Measurements from ENCODE around the gene GSTA3. TPM values are rescaled to one million over a fixed set of nuclear protein-coding genes. Genes with fewer than 3 reads are reported as not detected.
A peak's percentile ranks its signal among the peaks of the same experiment; 100 is the strongest.
"Not testable (repeated sequence)": the region's sequence is repeated elsewhere in the genome, so short reads cannot be mapped to it uniquely, and the experiment has no call there.

GSTA3 gene
- total RNA-seq, 1 donor from 2014 or later: not detected

GRCh38 chr6:52914516-52914915 lies 5.0 kb upstream of the GSTA3 start:
- no peak for DNase-seq (ENCODE audit: low read depth in 2 of 2)

- no peak for DNase-seq (ENCODE audit: low read depth in 2 of 2)
These were observed 593 bp upstream of the GSTA3 start for GRCh38 chr6:52910091-52910490.

GRCh38 chr6:52909131-52909530 lies 367 bp downstream of the GSTA3 start:
- DNase-seq (ENCODE audit: low read depth in 2 of 2): no peak

- DNase-seq (ENCODE audit: low read depth in 2 of 2): no peak
These were observed 972 bp downstream of the GSTA3 start for GRCh38 chr6:52908526-52908925.

- DNase-seq (ENCODE audit: low read depth in 2 of 2): peak in 1 of 2 donors; percentile 24
These were observed 4.8 kb downstream of the GSTA3 start for GRCh38 chr6:52904562-52905279.

GRCh38 chr6:52900536-52900935 lies 9.0 kb downstream of the GSTA3 start:
- no peak for DNase-seq (ENCODE audit: low read depth in 2 of 2)

GRCh38 chr6:52895790-52896189 lies 13.7 kb downstream of the GSTA3 start:
- DNase-seq (ENCODE audit: low read depth in 2 of 2): not testable (repeated sequence)

- no peak for DNase-seq (ENCODE audit: low read depth in 2 of 2)
These were observed 15.2 kb downstream of the GSTA3 start for GRCh38 chr6:52894285-52894684.

GRCh38 chr6:52893803-52894202 lies 15.7 kb downstream of the GSTA3 start:
- DNase-seq (ENCODE audit: low read depth in 2 of 2): no peak

- no peak for DNase-seq (ENCODE audit: low read depth in 2 of 2)
These were observed 16.3 kb downstream of the GSTA3 start for GRCh38 chr6:52893221-52893620.

GRCh38 chr6:52890018-52890417 lies 19.5 kb downstream of the GSTA3 start:
- DNase-seq (ENCODE audit: low read depth in 2 of 2): no peak

- no peak for DNase-seq (ENCODE audit: low read depth in 2 of 2)
These were observed 21.5 kb downstream of the GSTA3 start for GRCh38 chr6:52887910-52888524.

GRCh38 chr6:52881996-52882841 lies 27.3 kb downstream of the GSTA3 start:
- peak; percentile 54 to 73 for DNase-seq (ENCODE audit: low read depth in 2 of 2)

GRCh38 chr6:52881662-52881995 lies 27.9 kb downstream of the GSTA3 start:
- no peak for DNase-seq (ENCODE audit: low read depth in 2 of 2)

GRCh38 chr6:52877786-52878185 lies 31.7 kb downstream of the GSTA3 start:
- no peak for DNase-seq (ENCODE audit: low read depth in 2 of 2)

- DNase-seq (ENCODE audit: low read depth in 2 of 2): peak in 1 of 2 donors; percentile 15
These were observed 32.3 kb downstream of the GSTA3 start for GRCh38 chr6:52877168-52877567.

GRCh38 chr6:52876056-52876787 lies 33.3 kb downstream of the GSTA3 start:
- DNase-seq (ENCODE audit: low read depth in 2 of 2): no peak

- no peak for DNase-seq (ENCODE audit: low read depth in 2 of 2)
These were observed 37.5 kb downstream of the GSTA3 start for GRCh38 chr6:52872031-52872430.

- DNase-seq (ENCODE audit: low read depth in 2 of 2): no peak
These were observed 37.9 kb downstream of the GSTA3 start for GRCh38 chr6:52871621-52872020.

GRCh38 chr6:52870335-52871091 lies 39.0 kb downstream of the GSTA3 start:
- DNase-seq (ENCODE audit: low read depth in 2 of 2): not testable (repeated sequence)

GRCh38 chr6:52868899-52869298 lies 40.6 kb downstream of the GSTA3 start:
- not testable (repeated sequence) for DNase-seq (ENCODE audit: low read depth in 2 of 2)

Data from lung microvascular endothelial cell (primary cell).